NCI-H524 treated with DMSO at 0.1 percent for 48 hours (cell line): ENCODE measurements around the gene WNT3A.
"Not testable (repeated sequence)": the region's sequence is repeated elsewhere in the genome, so short reads cannot be mapped to it uniquely, and the experiment has no call there.

Source experiments
- DNase-seq: peaks from one replicate; lab custom pipeline; 2025; lab: John Stamatoyannopoulos, UW

Gene WNT3A

DNA sequence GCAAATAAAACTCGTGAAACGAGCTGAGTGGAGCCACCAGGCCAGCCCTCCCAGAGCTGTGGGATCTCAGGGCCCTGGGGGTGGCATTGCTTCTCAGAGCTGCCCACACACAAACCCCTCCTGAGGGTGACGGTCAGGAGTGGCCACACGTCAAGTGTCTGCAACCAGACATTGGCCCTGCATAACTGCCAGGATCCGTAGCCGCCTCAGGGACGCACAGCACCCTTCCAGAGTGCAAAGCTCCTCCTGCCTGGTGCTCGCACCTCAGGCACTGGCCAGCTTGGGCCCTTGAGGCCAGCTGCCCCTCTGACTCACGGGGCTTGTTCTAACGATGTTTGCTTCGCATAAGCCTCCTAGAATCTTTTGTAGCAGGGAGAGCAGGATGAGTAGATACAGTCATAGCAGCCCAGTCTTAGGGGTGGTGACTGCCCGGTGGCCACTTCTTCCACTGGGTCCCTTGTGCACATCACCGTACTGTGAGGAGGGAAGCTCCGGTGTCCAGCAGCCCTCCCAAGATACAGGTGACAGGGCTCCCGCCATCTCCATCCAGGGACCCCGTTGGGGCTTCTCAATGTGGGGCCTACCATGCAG is 5.0 kb downstream of the WNT3A start:
- DNase-seq = no peak

DNA sequence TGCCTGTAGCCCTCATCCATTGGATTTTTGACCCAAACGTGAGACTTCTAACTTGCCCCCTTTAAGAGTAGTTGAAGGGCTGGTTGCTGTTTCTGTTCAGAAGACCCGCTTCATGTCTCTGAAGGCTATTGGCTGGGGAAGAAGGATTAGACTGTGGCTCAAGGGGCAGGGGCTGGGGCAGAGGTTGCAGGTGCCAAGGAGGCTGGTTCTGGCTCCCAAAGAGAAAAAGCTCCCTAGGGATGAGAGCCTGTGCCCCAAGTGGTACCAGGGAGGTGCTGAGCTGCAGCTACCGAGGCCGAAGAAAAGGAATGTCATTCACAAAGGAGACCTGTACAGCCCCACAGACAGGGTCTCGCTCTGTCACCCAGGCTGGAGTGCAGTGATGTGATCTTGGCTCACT is 5.8 kb downstream of the WNT3A start:
- no peak for DNase-seq

- no peak for DNase-seq
Measured at GRCh38 chr1:228013131-228013934, 6.5 kb downstream of the WNT3A start.

GRCh38 chr1:228013935-228014930 is 7.4 kb downstream of the WNT3A start:
- DNase-seq = no peak

DNA sequence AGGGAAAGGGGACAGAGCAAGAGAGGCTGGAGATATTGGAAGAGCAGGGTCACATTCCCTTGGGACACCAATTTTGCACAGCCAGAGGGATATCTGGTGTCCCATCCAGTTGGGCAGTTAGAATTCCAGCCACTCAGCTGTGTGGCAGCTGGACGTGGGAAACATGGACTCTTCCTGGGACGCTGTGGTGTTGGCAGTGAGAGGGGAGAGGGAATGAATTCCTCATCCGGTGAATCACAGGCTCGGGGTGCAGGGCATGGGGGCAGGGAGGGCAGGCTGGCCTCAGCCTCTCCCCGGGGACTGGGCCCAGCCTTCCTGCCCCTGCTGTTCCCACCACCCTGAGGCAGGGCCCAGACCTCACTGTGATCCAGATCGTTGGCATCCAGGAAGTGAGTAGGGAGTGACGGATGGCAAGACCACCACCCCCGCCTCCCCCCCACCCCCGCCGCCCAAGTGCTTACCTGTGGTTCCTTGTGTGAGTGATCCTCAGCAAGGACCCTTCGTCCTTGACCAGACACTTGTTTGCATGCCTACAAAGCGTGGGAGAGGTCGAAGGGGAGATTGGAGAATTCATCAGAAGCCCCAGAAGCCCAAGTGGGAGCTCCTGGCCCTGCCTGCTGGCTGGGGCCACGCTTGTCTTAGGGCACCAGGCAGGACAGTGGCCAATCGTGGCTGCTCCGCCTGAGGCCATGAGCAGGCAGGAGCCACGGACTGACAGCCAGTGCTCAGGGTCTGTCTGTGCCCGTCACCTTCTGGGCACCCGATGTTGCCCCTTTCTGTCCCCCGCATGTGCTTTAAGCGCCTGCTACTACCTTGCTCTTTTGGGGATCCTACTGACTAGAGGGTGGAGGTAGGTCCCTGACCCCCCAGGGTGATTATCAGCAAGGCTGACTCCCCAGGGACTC is 8.7 kb downstream of the WNT3A start:
- DNase-seq = no peak

GRCh38 chr1:228016181-228016510 is 9.3 kb downstream of the WNT3A start:
- no peak for DNase-seq

- DNase-seq = no peak
Measured at GRCh38 chr1:228016653-228017355, 10.0 kb downstream of the WNT3A start.

DNA sequence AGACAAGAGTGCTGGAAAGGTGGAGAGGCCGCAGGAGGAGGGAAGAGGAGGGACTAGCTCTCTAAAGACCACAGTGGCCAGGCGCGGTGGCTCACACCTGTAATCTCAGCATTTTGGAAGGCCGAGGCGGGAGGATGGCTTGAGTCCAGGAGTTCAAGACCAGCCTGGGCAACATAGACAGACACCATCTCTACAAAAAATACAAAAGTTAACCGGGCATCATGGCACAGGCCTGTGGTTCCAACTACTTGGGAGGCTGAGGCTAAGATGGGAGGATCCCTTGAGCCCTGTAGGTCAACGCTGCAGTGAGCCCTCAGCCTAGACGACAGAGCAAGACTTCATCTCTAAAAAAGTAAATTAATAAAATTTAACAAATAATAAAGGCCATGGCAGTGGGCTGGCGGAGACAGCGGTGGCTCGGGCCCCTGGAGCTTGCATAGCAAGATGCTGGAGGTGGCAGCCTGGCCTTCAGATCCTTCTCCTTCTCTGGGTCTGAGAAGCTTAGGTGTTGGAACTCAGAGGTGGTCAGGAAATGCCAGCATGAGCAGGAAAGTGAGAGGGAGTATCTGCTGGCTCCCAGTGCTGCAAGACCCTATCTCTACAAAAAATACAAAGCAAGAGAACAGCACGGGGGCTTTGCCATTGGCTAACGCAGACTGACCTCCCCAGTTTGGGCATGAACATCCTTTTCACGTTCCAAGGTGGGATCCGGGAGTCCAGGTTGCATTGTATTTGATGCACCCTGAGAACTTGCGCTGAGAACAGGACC is 10.7 kb downstream of the WNT3A start:
- DNase-seq = no peak

- DNase-seq = no peak
Measured at GRCh38 chr1:228018125-228018398, 11.3 kb downstream of the WNT3A start.

GRCh38 chr1:228018961-228019721 is 12.3 kb downstream of the WNT3A start:
- DNase-seq = no peak

DNA sequence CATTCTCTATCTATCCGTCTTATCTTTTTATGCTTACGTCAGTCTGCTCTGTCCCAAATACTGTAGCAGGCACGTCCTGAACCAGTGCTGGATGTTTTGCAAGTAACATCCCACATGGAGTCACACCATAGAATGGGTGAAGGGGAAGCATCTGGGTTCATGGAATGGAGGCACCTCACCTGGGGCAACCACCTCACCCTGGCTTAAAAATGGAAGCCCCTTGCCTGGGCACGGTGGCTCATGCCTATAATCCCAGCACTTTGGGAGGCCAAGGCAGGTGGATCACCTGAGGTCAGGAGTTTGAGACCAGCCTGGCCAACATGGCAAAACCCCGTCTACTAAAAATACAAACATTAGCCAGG is 12.9 kb downstream of the WNT3A start:
- not testable (repeated sequence) for DNase-seq

DNA sequence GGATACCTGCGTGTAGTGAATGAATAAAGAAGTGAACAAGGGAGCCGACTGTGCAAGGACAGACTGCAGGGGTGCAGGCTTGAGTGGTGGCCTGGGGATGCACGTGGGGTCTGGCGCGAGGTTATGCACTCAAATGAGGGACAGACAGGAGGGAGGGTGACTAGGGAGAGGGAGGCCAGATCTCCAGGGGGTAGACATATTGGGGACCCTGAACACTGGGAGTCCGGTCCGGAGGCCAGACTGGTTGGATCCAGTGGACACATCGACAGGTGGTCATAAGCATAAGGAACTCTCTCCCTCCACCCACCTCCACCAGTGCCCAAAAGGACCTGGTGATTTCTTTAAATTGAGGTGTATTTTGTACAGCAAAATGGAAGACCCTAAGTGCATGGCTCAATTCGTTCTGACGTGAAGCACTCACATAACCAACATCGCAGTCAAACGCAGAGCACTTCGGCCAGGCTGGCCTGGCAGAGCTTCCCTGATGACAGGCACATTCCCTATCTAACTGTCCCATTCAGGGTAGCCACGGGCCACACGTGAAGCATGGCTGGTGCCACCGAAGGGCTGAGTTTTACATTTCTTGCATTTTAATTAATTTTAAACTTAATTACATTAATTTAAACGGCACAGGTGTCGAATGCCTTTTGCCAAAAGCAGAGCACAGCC is 14.0 kb downstream of the WNT3A start:
- DNase-seq = no peak

DNA sequence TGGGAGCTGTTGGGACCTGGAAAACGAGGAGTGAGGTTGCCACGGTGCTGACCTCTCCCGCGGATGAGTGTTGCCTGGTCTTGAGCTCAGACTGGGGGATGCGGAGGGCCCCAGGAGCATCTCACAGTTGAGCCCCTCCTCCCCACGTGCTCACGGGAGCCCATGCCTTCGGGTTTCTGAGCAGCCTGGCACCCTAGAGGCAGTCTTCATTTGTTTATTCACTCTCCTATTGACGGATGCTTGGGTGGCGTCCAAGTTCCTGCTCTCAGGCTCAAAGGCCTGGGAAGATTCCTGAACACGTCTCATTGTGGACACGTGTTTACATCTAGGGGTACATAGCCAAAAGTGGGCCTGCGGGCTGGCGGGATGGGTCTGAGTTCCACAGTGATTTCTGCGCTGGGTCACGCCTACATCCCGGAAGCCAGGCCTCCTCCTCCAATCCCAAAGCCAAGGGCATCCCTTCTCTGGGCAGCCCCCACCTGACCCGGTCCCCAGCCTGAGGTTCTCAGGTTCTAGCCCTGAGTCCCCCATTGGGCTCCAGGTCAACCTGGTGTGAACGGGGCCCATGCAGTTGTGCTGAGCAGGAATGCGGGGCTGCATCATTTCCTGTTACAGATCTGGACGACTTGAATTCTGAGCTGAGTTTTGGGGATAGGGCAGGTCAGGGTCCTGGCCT is 14.7 kb downstream of the WNT3A start:
- no peak for DNase-seq

DNA sequence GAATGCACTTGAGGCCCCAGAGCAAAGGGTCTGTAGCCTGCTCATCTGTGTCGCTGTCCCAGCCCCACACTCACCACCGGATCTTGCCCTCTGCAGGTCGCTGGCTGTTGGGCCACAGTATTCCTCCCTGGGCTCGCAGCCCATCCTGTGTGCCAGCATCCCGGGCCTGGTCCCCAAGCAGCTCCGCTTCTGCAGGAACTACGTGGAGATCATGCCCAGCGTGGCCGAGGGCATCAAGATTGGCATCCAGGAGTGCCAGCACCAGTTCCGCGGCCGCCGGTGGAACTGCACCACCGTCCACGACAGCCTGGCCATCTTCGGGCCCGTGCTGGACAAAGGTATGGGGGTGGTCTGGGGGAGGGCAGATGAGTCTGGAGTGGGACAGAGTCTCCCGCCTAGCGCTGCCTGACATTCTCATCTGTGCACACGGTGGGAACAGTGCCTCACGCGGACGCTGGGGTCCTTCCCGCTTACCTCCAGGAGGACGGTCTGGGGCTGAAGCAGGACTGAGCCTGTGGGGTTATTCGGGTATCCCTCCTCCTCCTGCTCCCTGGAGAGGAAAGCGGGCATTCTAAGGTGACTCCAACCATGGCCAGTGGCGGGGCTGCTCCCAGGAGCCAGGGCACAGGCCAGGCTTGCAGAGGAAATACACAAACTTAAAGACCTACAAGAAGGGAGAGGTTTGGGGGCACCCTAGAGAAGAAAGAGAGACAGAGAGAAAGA is 15.9 kb downstream of the WNT3A start:
- no peak for DNase-seq

GRCh38 chr1:228023294-228023639 is 16.5 kb downstream of the WNT3A start:
- no peak for DNase-seq

- no peak for DNase-seq
Measured at GRCh38 chr1:228029281-228029680, 22.5 kb downstream of the WNT3A start.

- no peak for DNase-seq
Measured at GRCh38 chr1:228030451-228031201, 23.8 kb downstream of the WNT3A start.
